Calu3 (cell line): ENCODE results near the gene DOC2B. TPM values are rescaled to one million over a fixed set of nuclear protein-coding genes. Genes with fewer than 3 reads are reported as not detected.

Experiments used
- BruUV-seq: library from RNA; stranded (reverse); fragments of 400-500 nt; replicated peaks from 2 replicates; lab custom pipeline; 2021; lab: Mats Ljungman, UMichigan
- CTCF ChIA-PET: fragments of 300-600 bp; sonication (Branson Sonifier 250); formaldehyde crosslinking; loops from one replicate; lab custom pipeline; 2022; ENCODE audit warnings: antibody characterized with exemption; lab: Charles Lee
- DNase-seq: peaks from one replicate; pipeline ENCODE4 v3.0.0; 2022
- H3K27ac Mint-ChIP-seq: one replicate; pipeline ENCODE4 v1.8.0; 2022; ENCODE audit warnings: mixed read lengths; ENCODE audit not compliant: unreplicated experiment
- H3K27me3 Mint-ChIP-seq: one replicate; pipeline ENCODE4 v1.8.0; 2022; ENCODE audit warnings: mixed read lengths; ENCODE audit not compliant: unreplicated experiment
- H3K36me3 Mint-ChIP-seq: one replicate; pipeline ENCODE4 v1.8.0; 2022; ENCODE audit warnings: mild to moderate bottlenecking, moderate library complexity, mixed read lengths; ENCODE audit not compliant: insufficient read depth, unreplicated experiment
- H3K4me1 Mint-ChIP-seq: one replicate; pipeline ENCODE4 v1.8.0; 2022; ENCODE audit warnings: mild to moderate bottlenecking, low read depth, mixed read lengths; ENCODE audit not compliant: unreplicated experiment
- H3K4me3 Mint-ChIP-seq: one replicate; pipeline ENCODE4 v1.8.0; 2022; ENCODE audit warnings: mild to moderate bottlenecking, low read depth, moderate library complexity, mixed read lengths; ENCODE audit not compliant: unreplicated experiment
- H3K9me3 Mint-ChIP-seq: one replicate; pipeline ENCODE4 v1.8.0; 2022; ENCODE audit warnings: low read depth, mixed read lengths; ENCODE audit not compliant: unreplicated experiment
- intact Hi-C: fragments of 100-400 bp; cut with micrococcal nuclease; formaldehyde crosslinking; loops from one replicate; pipeline ENCODE4 v1.10.0; 2022; ENCODE audit not compliant: unreplicated experiment
- total RNA-seq: library from RNA; stranded (reverse); gene quantifications from 2 replicates; pipeline ENCODE4 v1.2.3, GENCODE V29; 2022
- TF ChIP-seq, protein P1 (sequence below): fragments of 200-600 bp; IDR thresholded peaks from one replicate; pipeline ENCODE4 v1.8.0; 2022; ENCODE audit warnings: antibody characterized with exemption; ENCODE audit not compliant: unreplicated experiment

The DOC2B gene
- total RNA-seq, 1 experiment from 2014 or later = 0.24 TPM

GRCh38 chr17:178292-179065 lies 3.0 kb downstream of the DOC2B start:
- Mint-ChIP-seq H3K27me3 (peaks cover 34% of the 10 kb centered on the region), H3K4me1 (no peaks in the 10 kb centered on the region), H3K4me3 (no peak overlapping the region), H3K36me3 (no peaks in the 10 kb centered on the region), H3K27ac (no peak overlapping the region), H3K9me3 (no peaks in the 10 kb centered on the region)
- BruUV-seq = no TSS peak
- TF ChIP-seq, protein P1, sequence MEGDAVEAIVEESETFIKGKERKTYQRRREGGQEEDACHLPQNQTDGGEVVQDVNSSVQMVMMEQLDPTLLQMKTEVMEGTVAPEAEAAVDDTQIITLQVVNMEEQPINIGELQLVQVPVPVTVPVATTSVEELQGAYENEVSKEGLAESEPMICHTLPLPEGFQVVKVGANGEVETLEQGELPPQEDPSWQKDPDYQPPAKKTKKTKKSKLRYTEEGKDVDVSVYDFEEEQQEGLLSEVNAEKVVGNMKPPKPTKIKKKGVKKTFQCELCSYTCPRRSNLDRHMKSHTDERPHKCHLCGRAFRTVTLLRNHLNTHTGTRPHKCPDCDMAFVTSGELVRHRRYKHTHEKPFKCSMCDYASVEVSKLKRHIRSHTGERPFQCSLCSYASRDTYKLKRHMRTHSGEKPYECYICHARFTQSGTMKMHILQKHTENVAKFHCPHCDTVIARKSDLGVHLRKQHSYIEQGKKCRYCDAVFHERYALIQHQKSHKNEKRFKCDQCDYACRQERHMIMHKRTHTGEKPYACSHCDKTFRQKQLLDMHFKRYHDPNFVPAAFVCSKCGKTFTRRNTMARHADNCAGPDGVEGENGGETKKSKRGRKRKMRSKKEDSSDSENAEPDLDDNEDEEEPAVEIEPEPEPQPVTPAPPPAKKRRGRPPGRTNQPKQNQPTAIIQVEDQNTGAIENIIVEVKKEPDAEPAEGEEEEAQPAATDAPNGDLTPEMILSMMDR = no peak
- CTCF ChIA-PET = interaction anchor here (0.6 to 2.0 kb wide), 2 partner anchors 13 to 135 kb away, joined by 3 to 5 read pairs; no protein-coding TSS in a partner anchor
- intact Hi-C loops = no loop called here
- DNase-seq = no peak

DNA sequence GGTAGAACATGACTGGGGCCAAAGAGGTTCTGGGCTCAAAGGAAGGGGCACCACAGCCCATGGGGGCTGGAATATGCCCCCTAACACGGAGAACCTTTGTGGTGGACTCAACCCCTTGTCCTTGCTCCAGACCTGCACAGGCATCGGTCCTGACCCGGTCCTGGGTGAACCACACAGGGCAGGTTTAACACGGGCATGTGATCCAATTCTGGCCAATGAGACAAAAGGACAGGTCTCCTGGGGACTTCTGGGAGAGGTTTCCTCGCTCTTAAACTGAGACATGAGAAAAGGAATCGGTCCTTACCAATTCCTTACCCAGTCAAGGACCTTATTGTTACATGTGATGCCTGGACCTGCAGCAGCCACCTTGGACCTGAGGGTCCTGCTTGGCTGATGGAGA lies 3.7 kb downstream of the DOC2B start:
- H3K36me3 Mint-ChIP-seq = no peaks in the 10 kb centered on the region
- no TSS peak for BruUV-seq
- H3K27me3 Mint-ChIP-seq = peaks cover 27% of the 10 kb centered on the region
- intact Hi-C loops = no loop called here
- TF ChIP-seq, protein P1 = no peak
- no peaks in the 10 kb centered on the region for H3K9me3 Mint-ChIP-seq
- CTCF ChIA-PET = no interaction called here
- DNase-seq = no peak
- H3K4me3 Mint-ChIP-seq = no peak overlapping the region
- H3K27ac Mint-ChIP-seq = no peak overlapping the region
- no peaks in the 10 kb centered on the region for H3K4me1 Mint-ChIP-seq

GRCh38 chr17:177155-177554 lies 4.3 kb downstream of the DOC2B start:
- TF ChIP-seq, protein P1 = no peak
- BruUV-seq = no TSS peak
- Mint-ChIP-seq H3K36me3 (no peaks in the 10 kb centered on the region), H3K4me3 (no peak overlapping the region), H3K27ac (no peak overlapping the region), H3K9me3 (no peaks in the 10 kb centered on the region), H3K4me1 (no peaks in the 10 kb centered on the region), H3K27me3 (peaks cover 21% of the 10 kb centered on the region)
- DNase-seq = no peak
- intact Hi-C loops = no loop called here
- CTCF ChIA-PET = no interaction called here

DNA sequence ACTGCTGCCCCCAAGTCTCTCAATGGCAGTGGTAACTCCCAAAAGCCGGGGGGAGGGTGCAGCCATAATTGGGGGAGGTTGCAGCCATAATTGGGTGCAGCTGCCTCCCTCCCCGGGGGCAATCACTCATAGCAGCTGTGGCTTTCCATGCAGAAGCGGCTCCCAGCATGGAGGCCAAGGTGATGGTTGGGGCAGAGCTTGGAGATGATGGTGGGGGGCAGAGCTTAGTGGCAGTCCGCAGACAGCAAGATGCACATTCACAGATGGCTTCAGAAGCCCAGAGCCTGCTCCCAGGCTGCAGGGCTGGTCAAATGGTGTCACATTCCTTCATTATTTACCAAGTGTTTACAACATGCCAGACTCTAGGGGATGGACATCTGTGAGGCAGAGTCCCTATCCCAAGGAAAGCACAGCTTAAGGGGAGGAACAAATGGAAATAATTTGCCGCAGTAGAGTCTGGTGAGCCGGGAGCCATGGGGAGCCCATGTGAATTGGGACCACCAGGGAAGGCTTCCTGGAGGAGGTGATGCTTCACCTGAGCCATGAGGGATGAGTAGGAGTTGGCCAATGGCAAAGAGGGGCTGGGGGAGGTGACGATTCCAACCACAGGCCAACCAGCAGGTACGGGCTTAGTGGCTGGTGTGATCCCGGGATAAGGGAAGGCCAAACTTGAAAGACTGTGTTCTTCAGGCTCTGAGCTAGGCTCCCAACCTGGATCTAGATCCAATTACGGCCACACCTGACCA lies 8.1 kb downstream of the DOC2B start:
- intact Hi-C loops = no loop called here
- TF ChIP-seq, protein P1 = no peak
- no peak overlapping the region for H3K4me3 Mint-ChIP-seq
- H3K27me3 Mint-ChIP-seq = peaks cover 10% of the 10 kb centered on the region
- H3K36me3 Mint-ChIP-seq = no peaks in the 10 kb centered on the region
- H3K27ac Mint-ChIP-seq = no peak overlapping the region
- DNase-seq = no peak
- BruUV-seq = no TSS peak
- H3K9me3 Mint-ChIP-seq = no peaks in the 10 kb centered on the region
- CTCF ChIA-PET = no interaction called here
- H3K4me1 Mint-ChIP-seq = no peaks in the 10 kb centered on the region
